ENCODE results near the gene PRLH.

The PRLH gene

DNA sequence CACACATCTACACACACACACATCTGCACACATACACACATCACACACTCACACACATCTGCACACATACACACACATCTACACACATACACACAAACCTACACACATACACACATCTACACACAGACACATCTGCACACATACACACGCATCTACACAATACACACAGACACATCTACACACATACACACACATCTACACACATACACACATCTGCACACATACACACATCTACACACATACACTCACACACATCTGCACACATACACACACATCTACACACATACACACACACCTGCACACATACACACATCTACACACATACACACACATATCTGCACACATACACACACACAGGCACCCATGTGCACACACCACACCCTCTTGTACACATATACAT, 400 bp upstream of the PRLH start:
- no peak for DNase-seq (ENCODE audit: low read depth)

- no peak for DNase-seq (ENCODE audit: low read depth)
Observed at GRCh38 chr2:237567276-237568029, 1.1 kb downstream of the PRLH start.

DNA sequence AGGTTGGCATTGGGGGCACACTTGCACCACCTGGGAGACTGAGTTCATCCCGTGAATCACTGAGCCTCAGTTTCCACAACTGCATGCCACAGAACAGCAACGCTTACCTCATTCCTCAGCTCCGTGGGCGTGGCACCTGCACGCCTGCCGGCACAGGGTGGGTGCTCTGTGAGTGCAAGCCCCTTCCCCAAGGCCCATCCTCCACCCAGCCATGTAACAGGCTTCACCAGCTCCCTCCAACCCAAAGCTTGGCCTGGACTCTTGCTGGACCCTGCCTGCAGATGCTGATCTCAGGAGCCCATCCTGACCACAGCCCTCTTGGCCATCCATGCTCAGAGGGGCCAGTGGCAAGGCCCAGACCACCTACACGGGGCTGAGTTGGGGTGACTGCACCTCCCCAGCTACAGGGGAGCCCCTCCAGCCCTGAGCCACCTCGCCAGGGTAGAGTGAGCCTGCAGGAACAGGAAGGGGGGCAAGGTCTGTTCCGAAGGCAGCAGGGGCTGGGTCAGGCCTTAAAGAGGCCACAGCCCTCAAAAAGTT, 1.8 kb downstream of the PRLH start:
- no peak for DNase-seq (ENCODE audit: low read depth)

DNA sequence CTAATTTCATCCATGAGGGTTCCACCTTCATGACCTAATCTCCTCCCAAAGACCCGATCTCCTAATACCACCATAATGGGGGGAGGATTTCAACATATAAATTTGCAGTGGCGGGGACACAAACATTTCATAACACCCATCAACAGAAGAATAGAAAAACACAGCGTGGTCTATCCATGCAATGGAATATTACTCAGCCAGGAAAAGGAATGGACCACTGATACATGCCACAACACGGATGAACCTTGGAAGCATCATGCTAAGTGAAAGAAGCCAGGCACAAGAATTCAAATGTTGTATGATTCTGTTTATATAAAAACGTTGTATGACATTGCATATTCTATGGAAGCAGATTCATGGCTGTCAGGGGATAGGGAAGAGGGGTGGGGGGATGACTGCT, 2.7 kb downstream of the PRLH start:
- no peak for DNase-seq (ENCODE audit: low read depth)

- no peak for DNase-seq (ENCODE audit: low read depth)
Observed at GRCh38 chr2:237569896-237570295, 3.5 kb downstream of the PRLH start.

DNA sequence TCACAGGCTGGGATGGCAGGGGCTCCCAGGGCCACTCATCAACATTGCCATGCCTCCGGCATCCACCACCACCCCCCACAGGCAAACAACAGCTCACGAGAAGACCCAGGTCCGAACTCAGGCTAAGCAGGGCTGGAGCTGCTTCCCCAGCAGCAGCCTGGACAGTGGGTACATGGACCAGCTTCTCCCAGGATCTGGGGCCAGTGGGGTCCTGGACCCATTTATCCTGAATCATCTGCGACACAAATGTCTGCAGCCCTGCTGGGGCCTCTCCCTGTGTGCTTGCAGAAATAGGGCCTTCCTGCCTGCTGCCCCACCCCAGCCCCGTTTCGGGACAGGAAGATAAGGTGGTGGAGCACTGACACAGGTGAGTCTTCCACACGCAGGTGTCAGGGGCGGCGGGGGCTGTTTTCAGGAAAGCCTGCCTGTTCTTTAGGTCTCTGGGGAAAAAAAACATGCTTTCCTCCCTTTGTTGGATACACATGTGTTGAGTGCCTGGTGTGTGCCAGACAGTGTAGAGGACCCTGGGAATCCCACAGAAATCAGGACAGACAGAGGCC, 4.5 kb downstream of the PRLH start:
- no peak for DNase-seq (ENCODE audit: low read depth)

GRCh38 chr2:237571551-237571950, 5.2 kb downstream of the PRLH start:
- DNase-seq (ENCODE audit: low read depth), result no peak

DNA sequence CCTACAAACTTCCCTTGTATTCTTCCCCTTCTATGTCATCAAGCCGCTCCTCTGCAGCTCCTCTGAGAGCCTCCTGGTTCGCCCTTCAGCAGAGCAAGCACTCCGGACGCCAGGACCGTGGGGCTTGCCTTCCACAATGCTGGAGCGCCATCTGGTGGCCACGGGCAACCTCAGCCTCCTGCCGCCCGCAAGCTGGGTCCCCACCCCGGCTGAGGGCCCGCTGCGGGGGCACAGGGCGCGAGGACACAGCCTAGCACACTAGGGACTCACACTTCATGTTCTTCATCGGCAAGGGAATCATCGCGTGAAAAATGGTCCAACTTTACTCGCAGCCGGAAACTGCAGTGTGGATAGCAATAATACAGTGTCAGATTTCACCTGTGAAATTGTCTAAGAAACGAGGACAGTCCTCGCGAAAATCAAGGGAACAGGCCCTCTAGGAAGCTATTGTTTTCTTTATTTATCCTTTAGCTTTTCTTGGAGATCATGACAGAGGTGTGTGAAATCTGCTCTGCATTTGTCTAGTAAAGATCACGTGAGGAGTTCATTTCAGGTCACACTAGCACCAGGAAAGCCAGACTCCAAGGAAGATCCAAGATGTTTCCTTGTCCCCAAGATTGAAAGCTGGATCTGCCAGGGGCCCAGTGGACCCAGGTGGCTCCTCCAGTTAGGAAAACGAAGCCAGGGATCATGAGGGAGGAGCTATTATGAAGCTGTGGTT, 5.8 kb downstream of the PRLH start:
- peak; percentile 83 for DNase-seq (ENCODE audit: low read depth)

GRCh38 chr2:237572742-237573101, 6.3 kb downstream of the PRLH start:
- no peak for DNase-seq (ENCODE audit: low read depth)

- no peak for DNase-seq (ENCODE audit: low read depth)
Observed at GRCh38 chr2:237573721-237574415, 7.5 kb downstream of the PRLH start.

- no peak for DNase-seq (ENCODE audit: low read depth)
Observed at GRCh38 chr2:237574467-237574866, 8.1 kb downstream of the PRLH start.

GRCh38 chr2:237574894-237575868, 8.8 kb downstream of the PRLH start:
- DNase-seq (ENCODE audit: low read depth), result no peak

GRCh38 chr2:237575869-237576862, 9.8 kb downstream of the PRLH start:
- no peak for DNase-seq (ENCODE audit: low read depth)

DNA sequence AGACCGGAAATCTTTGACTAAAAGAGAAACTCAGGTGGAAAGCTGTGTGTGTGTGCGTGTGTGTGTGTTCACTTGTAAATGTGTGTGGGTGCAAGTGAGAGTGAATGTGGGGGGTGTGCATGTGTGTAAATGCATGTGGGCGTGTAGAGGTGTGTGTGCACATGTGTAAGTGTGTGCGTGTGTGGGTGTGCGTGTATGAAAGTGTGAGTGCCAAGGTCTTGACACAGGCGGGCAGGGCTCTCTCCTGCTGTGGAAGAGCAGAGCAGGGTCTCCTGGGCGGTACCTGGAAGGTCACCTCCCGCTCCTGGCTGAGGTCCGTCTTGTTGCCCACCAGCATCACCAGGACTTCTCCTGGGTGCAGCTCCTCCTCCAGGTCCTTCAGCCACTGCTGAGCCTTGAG, 10.6 kb downstream of the PRLH start:
- no peak for DNase-seq (ENCODE audit: low read depth)

- DNase-seq (ENCODE audit: low read depth), result no peak
Observed at GRCh38 chr2:237577458-237577857, 11.1 kb downstream of the PRLH start.

DNA sequence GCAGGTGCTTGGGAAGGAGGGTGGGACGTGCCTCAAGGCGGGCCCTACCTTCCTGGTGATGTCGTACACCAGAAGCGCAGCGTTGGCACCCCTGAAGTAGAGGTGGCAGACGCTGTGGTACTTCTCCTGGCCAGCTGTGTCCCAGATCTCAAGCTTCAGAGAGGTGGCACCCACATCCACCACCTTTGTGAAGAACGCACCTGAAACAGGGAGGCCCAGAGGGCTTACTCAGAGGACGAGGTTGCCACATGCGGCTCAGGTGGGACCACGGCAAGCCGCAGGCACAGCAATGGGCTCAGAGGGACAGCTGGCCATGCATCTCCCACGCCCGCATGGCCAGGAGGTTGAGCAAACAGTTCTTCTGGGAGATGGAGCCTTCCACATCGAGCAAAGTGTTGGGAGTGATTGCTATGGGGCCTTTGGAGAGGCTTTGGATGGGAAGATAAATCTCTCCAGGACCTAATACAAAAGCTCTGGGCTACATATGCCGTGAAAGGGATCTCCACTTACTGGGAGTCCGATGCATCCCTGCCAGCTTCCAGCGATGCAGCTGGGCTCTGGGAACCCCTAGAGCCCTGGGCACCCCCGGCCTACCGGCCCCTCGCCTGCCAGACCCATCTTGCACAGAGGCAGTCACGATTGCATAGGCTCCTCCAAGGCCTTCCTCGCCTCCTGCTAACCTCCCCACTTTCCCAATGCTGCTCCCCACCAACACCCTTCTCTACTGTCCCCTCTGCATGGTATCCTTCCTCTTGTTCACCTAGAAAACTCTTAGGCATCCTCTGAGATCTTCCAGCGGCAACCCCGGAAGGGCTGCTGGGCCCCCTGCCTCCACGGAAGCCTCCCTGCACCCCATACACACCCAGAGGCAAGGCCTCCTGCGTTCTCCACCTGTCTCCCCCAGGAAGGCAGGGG, 11.8 kb downstream of the PRLH start:
- DNase-seq (ENCODE audit: low read depth), result no peak

DNA sequence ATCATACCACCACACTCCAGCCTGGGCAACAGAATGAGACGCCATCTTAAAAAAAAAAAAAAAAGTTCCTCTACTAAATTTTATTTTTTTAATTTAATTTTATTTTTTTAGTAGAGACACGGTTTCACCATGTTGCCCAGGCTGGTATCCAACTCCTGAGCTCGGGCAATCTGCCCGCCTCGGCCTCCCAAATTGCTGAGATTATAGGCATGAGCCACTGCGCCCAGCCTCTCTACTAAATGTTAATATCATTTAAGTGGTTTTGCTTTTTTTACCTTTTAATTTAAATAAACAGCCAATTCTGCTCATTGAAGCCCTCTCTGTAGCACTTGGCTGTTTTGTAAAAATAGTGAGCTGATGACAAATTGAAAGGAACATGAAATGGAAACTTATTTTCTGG, 15.0 kb downstream of the PRLH start:
- DNase-seq (ENCODE audit: low read depth), result no peak

DNA sequence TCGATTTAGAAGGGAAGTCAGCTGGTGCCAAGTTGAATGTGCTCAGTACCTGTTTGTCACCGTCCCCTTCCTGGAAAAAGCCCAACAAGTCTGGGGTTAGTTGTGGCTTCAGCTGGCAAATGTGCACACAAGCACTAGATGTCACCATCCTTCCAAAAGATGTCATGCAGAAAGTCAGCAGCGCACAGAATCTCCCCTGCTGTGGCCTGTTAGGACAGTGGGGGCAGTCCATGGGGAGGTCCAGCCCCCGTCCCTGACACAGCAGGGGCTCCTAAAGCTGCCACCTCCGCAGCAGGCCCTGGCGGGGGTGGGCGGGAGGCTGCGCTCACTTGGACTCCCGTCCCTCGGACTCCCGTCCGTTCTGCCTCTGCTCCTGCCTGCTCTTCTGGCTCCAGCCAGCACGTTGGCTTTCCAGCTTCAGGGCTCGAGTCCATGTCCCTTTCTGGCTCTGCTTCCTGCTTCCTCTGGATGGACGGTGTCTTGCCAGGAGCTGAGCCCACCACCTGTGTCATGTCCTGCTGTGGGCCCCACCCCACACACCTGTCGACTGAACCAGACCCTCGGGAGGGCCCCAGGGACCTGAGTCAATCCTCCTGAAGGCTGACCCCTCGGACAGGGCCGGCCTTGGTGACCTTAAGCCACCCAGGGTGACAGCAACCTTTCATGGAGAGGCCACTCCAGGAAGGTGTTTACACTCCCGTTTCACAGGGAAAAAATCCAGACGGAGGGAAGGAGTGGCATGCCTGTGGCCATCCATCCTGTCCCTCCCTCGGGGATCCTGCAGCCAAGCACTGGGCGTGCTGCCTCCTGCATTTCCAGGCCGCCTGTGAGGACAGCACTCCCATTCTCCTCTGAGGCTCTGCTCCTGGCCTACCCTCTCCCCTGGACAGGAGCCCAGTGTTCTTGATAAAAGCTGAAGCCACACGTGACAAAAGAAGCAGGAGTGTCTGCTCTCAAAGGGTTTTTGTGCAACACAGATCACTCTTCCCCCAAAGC, 15.7 kb downstream of the PRLH start:
- peak; percentile 79 for DNase-seq (ENCODE audit: low read depth)

Data from amniotic epithelial cell (primary cell).